HG03457 (cell line): Measurements from ENCODE around the gene TNKS1BP1.
A peak's percentile ranks its signal among the peaks of the same experiment; 100 is the strongest.

Experiments
- ATAC-seq: cut with Tn5 transposase; IDR thresholded peaks from one replicate; pipeline ENCODE4 v1.9.1; 2021; ENCODE audit warnings: moderate number of reproducible peaks; ENCODE audit not compliant: unreplicated experiment

TNKS1BP1 gene

DNA sequence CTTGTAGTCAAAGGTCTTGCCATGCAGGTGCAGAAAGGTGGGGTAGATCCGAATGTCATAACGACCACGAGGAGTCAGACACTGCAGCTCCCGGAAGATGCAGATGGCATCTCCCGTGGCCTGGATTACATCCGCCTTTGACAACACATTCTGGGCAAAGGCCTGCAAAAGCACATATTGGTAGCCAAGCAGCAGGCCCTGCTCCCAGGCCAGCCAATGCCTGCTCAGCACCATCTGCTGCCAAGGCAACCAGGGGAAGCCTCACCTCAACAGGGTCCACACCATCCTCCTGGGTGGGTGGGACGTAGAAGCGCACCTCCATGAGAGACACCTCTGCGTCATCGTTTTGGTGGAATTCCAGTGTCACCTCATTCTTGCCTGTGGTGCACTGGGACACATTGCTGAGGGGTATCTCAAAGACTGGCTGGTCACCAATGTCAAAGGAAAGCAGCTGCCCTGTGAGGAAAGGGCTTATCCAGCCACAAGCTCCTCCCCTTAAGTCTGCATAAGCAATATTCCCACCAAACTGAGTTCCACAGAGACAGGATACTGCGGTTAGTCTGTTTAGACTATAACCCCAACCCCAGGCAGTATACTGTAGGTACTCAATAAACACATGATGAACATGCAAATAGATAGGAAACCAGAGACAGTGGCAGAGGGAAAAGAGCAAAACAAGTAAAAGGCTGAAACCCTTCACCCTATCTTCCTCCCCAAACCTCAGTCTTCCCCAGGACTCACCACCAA is 8.1 kb upstream of the TNKS1BP1 start:
- ATAC-seq, result no peak

DNA sequence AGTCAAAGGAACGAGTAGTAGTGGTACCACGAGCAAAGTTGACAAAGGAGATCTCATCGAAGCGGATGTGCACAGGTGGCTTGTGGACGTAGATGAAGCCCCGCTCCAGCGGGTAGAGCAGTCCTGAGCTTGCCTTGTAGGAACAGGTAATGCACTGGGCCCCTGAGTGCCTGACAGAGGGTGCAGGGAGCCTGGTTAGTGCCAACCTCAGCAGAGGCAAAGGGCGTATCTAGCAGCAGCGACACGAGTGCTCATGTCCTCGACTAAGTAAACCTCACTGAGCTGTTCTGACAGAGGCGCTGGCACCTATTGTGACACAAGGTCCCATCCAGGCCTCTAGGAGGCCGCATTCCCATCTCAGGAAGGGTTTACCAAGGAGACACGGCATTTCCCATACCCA is 7.0 kb upstream of the TNKS1BP1 start:
- no peak for ATAC-seq

DNA sequence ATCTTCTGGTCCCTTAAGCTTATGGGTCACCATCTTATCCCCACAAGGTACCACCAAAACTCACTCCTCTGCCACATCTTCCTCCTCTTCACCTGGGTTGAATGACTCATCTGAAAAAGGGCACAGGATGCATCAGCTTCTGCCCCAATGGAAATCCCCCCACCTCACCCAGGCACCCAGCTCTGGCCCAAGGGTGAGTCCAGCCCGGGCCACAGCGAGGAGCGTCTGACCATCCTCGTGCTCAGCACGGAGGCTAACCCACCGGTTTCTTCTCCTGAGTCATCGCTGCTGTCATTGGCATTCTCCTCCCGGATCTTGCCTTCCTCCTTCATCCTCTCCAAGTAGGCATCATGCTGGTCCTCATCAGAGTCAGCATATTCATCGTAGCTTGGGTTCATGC is 5.3 kb upstream of the TNKS1BP1 start:
- ATAC-seq, result no peak

DNA sequence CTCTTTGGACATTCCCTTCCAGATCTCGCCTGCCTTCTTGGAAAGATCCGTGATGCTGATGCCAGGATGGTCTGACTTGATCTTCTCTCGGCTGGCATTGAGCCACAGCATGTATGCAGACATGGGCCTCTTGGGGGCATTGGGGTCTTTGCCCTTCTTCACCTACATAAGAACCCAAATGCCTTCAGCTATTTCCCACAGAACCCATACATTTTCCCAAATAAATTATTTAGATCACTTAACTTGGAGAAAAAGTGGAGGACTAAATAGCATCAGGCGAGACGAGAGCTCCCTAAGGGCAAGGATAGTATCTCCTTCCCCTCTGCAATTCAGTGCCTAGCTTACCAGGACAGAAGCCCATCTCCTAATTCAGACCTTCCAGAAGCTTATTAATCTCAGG is 3.0 kb upstream of the TNKS1BP1 start:
- ATAC-seq, result no peak

DNA sequence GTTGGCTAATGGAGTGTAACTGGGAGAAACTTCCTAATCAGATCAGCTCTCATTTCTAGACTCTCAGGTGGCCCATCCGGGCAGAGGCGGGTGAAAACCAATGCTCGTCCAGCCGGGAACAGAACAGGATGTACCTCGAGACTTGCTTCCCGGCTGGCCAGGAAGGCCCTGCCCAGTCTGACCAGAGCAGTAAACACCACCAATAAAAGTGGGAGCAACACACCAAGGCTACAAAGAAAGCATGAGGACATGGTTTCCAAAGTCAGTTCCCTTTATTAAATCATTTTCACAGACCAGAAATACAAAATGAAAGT is 940 bp upstream of the TNKS1BP1 start:
- no peak for ATAC-seq

DNA sequence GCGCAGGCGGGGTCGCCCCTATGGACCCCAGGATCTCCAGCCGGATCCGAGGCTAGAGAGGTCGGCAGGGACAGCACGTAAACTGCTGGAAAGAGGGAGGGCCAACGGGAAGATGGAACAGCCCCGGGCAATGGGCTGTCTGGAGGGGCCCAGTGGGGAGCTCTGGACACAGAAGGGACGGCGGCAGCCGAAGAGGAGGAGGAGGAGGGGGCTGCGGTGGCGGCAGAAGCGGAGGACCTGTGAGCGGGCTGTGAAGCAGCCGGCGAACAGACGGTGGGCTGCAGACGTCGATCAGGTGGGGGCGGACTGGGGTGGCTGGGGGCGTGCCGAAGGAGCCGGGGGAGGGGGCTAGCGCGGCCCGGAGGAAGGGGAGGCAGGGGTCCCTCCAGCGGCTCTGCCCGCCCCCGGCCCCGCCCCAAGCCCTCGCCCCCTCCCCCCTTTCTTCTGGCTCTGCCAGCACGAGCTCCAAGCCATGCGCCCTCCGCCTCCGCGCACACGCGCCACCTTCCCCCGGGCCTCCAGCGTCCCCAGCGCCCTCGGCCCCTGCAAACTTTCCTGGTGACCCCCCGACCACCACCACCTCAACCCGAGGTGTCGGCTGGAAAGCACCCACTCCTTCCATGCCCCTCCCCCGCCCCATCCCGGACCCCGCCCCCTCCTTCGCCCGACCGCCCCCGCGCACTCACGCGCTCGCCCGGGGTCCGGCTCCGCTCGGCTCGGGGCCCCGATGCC is 432 bp downstream of the TNKS1BP1 start:
- ATAC-seq, result peak; percentile 1

DNA sequence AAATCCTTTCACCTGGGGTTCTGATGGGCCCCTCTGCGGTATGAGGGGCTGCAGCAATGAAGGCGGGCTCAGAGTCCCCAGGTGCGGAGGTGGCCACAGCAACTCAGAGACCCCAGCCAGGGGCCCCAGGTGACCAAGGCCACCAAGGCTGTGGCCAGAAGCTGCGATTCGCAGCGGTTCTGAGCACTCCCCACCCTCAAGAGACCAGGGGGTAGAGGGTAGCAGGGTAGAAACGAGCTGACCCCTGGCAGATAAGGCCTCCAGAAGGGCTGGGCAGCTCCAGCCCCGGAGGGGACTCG is 948 bp downstream of the TNKS1BP1 start:
- no peak for ATAC-seq

DNA sequence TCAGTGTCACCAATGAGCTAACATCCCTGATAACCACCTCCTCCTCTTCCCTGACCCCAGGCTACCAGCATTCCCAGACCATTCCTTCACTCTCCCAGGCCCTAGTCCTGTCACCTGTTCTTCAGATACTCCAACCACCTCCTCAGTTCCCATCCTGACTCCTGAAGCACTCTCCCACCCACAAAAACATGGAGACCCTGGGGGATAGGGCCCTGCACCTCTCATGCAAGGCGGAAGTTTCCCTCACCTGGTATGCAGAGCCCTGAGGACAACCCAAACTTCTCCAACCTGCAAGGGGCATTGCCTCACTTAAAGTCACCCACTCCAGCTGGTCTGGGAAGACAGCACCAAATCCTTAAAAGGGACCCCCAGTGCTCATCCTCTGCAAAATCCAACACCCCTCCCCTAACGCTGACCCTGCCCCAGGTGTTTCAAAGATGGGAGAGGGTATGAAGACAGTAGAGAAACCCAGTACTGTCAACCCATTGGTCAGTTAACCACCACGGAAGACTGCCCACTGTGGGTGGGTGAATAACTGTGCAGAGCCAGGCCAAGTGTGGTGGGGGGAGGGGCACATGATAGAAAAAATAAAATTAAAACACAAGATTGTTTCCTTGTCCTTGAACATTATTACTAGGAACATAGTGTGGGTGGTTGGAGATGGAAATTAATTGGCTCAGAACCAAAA is 1.4 kb downstream of the TNKS1BP1 start:
- no peak for ATAC-seq

DNA sequence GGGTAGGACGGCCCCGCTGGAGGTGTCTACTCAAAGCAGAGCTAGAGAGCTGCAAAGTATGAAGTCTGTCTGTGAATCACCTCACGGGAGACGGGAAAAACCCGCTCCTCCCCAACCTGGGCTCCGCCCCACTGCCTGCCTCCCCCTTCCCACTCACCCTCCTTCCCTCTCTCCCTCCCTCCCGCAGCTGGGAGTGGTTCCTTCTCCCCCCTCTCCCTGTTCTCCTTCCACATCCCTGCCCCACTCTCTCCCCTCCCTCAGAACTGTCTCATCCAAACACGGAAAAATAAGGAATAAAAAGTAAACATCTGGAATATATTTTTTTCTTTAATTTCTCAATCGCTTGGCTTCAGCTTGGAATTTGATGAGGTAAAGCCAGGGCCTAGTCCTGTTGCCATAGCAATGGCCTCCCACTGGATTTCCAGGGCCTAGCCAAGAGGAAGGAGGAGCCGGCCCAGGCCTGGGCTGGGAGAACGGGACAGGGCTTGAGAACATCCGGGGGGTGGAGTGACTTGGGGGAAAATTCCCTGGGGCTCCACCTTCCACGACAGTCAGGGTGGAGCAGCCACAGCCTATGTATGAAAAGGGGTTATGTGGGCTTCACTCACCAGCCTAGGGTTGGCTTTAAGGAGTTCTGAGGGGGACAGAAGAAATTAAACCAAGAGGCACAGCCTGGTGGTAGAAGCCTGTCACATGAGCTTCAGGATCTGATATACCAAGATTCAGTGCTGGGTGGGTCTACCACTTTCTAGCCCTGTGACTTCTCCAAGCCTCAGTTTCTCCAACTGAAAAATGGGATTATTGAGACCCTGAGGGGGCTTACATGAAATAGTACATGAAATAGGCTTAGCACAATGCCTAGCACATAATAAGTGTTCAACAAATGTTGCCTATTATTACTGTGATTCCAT is 2.2 kb downstream of the TNKS1BP1 start:
- ATAC-seq, result no peak

DNA sequence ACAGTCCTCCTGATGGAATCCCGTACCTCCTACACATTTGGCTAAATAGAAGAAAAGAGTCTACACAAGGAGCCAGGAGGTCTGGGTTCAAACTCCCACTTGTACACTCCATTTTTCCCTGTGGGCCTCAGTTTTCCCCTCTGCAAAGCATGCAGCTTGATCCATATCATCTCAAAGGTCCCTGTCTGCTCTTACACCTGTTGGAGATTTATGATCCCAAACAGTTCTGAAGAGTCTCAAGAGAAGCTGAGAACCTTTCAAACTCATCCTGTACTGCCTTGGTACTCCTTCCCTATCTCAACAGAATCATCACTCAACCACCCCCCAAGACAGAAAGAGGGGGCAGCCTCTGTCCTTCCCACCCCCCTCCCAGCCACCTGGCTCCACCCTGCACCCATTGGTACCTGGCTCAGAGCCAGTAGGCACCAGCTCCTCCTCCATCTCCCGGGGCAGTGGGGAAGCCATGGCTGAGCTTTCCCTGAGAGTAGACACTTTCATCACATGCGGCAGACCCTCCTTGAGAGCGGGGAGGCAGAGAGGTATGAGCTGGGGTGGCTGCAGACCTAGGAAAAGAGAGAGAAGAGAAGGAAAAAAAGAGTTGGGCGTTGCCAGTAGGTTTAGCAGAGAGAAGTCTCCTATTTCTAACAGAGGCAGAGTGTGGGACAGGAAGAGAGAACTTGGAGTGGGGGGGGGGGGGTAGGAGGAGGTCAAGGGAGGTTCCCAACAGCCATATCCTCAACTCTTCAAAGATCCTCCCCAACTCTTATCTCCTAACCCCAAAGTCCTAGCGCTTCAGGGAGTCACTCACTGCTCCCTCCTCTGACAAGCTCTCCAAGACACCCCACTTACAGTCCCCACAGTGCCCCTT is 3.1 kb downstream of the TNKS1BP1 start:
- ATAC-seq, result no peak

DNA sequence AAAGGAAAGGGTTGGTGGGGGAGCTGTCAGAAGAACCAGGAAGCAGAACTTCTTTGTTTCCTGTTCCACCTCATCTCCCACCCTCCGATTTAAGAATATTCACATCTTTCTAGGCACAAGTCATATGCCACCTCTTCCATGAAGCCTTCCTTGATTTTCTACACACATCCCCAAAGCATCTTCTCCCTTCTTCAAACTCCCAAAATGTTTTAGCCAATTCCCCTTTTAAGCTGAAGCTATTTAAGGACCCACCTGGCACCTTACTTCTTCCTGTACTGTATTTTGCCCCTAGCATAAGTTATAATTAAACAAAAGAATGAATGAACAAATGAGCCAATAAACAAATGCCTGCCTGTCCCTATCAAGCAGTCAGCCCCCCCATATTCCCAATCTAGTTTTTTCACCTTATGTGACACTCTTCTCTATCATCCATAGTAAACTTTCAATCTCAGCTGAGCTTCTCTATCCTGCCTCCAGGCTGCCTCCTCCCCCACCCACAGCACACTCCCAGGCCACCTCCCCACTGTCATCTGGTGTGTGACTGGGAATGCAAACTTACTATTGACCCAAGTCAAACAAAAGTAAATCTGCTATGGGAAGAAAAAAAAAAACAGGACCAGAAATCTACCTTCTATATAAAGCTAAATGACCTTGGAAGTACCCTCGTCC is 3.9 kb downstream of the TNKS1BP1 start:
- no peak for ATAC-seq

DNA sequence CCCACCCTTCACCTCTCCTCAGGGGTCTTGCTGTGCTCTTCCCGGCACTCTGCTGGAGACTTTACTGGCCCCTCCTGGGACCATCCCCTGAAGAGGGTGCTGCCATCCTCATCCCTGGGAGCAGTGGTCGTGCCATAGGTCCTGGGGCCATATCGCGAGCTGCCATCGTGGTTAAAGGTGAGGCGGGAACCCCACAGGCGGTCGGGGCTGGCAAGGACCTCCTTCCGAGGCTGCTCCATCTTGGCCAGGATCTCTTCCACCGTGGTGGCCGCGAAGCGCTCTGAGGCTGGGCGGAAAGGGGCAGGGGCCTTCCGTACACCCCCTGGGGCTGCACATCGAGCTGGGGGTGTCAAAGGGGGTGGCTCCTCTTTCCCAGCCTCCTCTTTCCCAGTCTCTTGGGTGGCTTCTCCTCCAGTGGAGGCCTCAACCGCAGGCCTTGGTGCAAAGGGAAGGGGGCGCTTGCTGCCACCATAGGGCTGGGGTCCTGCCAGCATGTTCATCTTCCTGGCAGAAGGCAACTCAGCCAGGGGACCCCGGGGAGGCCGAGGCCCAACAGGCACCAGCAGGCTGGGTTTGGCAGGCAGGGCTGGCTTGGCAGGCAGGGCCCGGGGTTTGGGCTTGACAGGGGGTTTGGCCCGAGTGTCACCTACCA is 4.6 kb downstream of the TNKS1BP1 start:
- no peak for ATAC-seq

DNA sequence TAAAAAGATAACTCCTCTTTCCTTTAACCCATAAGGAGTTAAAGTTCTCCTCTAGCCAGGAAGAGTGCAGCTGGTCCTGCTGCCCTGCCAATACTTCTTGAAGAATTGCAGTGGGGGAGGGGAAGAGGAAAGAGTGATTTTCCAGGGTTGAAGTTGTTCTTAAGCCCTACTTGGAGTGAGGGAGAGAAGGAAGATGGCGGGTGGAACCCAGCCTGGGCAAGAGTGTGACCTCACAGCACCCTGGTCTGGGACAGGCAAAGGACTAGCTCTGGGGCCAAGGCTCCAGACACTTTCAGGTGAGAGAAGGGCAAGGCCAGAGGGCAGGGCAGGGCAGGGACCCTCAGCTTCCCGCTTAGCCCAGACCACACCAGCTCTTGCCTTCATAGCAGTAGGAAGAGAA is 6.6 kb downstream of the TNKS1BP1 start:
- no peak for ATAC-seq

DNA sequence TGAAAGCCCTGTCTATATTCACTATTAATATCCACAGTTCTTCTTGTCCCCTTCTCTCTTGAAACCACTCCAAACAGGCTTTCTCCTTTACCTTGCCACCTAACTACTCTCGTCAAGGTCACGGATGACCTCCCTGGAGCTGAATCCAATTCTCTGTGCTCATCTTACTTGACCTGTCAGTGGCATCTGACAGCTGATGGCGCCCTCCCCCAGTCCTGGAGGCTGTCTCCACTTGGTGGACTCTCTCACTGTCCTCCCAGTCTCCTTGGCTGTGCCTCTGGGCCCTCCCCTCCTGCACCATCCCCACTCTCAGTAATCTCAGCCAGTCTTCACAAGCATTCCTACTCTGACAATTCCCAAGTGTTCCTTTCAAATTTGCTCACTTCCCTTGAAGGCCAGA is 8.7 kb downstream of the TNKS1BP1 start:
- no peak for ATAC-seq

DNA sequence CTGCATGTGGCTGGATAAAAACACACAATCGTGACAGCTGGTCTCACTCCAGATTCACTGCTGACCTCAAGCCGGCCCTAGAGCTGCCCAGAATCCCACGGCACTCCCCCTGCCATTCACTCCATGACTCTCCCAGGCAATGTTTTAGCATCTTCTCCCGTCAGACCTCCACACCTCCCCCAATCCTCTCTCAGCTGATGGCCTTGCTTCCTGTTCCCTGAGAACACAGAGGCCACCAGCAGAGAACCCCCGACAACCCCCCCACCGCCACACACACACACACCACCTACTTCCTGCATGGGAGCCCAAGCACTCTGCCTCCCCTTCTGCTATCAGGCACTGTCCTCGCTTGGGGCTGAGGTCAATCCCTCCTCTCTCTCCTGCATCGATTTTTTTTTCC is 9.3 kb downstream of the TNKS1BP1 start:
- no peak for ATAC-seq

DNA sequence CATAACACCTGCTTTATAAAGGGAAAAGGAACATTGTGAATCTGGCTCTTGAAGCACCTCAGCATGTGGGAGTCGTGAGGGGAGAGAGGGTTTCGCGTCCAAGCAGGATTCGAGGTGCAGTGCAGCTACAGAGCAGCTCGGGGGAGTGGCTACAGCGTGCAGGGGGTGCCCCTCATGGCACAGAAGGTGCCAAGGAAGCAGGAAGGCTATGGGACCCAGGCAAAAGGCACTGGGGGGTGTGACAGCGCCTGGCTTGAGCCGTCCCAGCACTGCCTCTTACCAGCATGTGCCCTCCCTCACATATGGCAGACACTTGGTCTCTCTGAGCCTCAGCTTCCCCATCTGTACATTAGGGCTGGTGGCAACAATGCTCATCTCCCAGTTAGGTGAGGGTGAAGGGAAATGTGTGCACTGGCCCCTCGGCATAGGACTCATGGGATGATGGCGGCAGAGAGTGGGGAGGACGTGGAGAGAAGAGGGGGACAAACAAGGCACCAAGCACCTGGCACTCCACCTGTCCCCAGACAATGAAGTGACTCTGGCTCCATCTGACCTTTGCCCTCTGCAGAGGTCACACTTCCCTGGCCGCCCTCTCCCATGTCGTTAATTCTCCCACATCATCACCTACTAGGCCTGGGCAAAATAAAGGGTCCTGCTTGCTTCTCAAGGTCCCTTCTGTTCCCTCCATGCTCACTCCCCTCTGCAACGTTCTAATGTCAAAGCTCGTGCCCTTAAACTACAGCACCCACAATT is 10.4 kb downstream of the TNKS1BP1 start:
- ATAC-seq, result no peak

DNA sequence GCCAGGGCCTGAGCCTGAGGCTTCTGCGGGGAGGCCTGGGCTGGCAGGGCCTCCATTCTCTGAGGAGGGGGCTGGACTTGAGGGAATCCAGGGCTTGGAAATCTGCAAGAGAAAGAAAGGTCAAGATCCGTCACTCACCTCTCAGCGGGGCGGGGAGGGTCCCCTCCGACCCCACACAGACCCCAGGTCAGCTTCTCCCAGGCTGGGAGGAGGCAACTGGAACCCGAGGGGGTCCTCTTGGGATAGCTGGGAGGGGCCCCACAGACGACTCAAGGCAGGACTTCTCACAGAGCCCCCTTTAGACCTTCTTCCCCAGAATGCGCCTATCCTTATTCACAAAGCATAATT is 11.0 kb downstream of the TNKS1BP1 start:
- no peak for ATAC-seq

DNA sequence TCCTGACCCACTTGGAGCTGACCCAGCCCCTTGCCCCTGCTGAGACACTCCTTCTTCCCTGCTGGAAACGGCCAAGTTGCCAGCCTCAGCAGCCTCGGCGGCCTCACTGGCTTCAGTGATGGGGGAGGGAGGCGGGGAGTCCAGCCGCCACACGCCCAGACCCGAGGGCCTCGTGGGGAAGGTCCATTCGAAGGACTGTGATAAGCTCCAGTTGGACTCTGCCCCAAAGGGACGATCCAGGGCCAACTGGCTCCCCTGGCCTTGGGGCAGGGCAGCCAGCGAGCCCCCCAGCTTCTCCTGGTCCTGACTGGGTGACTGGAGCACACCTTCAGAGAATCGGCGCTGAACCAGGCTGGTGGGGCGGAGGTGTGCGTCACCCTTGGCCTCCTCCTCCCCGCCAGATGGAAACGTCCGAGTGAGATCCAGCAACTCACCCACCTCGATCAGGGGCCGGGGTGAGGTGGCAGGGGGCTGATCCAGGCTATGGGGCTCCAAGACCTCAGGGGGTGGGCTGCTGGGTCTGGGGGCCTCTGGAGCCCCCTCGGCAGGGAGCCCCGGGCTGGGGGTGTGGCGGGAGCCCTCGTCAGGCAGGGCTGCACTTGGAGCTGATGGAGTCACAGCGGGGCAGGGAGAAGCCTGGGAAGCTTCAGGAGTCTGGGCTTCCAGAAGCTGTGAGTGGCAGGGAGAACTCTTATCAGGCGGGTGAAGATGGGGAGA is 11.5 kb downstream of the TNKS1BP1 start:
- ATAC-seq, result no peak
